ENCODE results near the gene FKBP1B.

DNA sequence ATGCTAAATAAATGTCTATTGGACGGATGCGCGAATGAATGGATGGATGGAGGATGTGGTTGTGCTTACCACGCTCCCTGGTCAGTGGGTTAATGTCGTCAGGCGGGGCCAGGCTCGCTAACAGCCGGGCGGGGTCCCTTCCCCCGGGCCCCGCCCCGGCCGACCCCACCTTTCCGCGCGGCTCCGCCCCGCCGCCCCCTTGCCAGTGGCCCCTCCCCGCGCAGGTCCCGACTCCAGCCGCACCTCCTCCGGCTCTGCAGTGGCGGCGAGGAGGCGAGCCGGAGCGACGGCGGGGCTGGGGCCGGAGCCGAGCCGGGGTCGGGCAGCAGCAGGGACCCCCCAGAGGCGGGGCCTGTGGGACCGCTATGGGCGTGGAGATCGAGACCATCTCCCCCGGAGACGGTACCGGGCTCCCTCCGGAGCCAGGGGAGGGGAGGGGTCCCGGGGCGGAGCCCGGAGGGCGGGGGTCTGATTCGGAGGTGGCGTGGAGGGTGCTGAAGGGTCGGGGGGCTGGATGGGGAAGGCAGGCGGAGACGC is at the start of gene FKBP1B:
- no peak for TF ChIP-seq TAF1 (IDR thresholded peaks at IDR 0.05; ENCODE audit: borderline replicate concordance, low read depth, low read length)
- TF ChIP-seq POLR2AphosphoS5 (IDR thresholded peaks at IDR 0.05; ENCODE audit: low read depth, low read length), result no peak
